ENCODE measurements around the gene PDLIM7. TPM values are rescaled to one million over a fixed set of nuclear protein-coding genes. Genes with fewer than 3 reads are reported as not detected.

PDLIM7 gene
- polyA plus RNA-seq, 1 experiment, result 195 TPM

- Histone ChIP-seq H3K9me3 (ENCODE audit: control insufficient read depth, insufficient read depth, low read length) (no peaks in the 10 kb centered on the region; the same call in 1 of the 2 replicates), H3K4me3 (ENCODE audit: low read depth, low read length) (no peak overlapping the region), H3K27me3 (ENCODE audit: control insufficient read depth, insufficient read depth, low read length) (no peaks in the 10 kb centered on the region), H3K27ac (ENCODE audit: low read depth, low read length) (peak overlapping the region; percentile 67)
- ChIA-PET POLR2A (interaction anchor here (1.0 kb wide), 1 partner anchor 22 kb away, joined by 4 read pairs; no protein-coding TSS in a partner anchor), CTCF (interaction anchor here (1.0 to 4.0 kb wide), 8 partner anchors 11 to 182 kb away, joined by 5 to 40 read pairs (median 8); partner anchors contain the start of gene DDX41)
- TF ChIP-seq CTCF (IDR thresholded peaks at IDR 0.05; ENCODE audit: low read depth, low read length), result no peak
- DNase-seq (ENCODE audit: low read depth, low spot score), result no peak
Observed at GRCh38 chr5:177499842-177500241, 2.4 kb upstream of the PDLIM7 start.

GRCh38 chr5:177498013-177498787, 796 bp upstream of the PDLIM7 start:
- Histone ChIP-seq H3K4me3 (ENCODE audit: low read depth, low read length) (peak overlapping the region; percentile 56), H3K27ac (ENCODE audit: low read depth, low read length) (no peak overlapping the region), H3K9me3 (ENCODE audit: control insufficient read depth, insufficient read depth, low read length) (no peaks in the 10 kb centered on the region; the same call in 1 of the 2 replicates), H3K27me3 (ENCODE audit: control insufficient read depth, insufficient read depth, low read length) (no peaks in the 10 kb centered on the region)
- no peak for DNase-seq (ENCODE audit: low read depth, low spot score)
- no peak for TF ChIP-seq CTCF (IDR thresholded peaks at IDR 0.05; ENCODE audit: low read depth, low read length)
- CTCF ChIA-PET, result interaction anchor here (1.4 to 2.4 kb wide), 2 partner anchors 41 to 94 kb away, joined by 4 to 8 read pairs; no protein-coding TSS in a partner anchor
- POLR2A ChIA-PET, result interaction anchor here (0.6 to 12.1 kb wide), 23 partner anchors 9 to 186 kb away, joined by 3 to 230 read pairs (median 4); partner anchors contain the start of genes B4GALT7, DBN1, DDX41 and FAM193B

- ChIA-PET POLR2A (interaction anchor here (0.9 to 12.1 kb wide), 20 partner anchors 10 to 118 kb away, joined by 3 to 230 read pairs (median 5); partner anchors contain the start of genes B4GALT7, DBN1, DDX41 and FAM193B), CTCF (interaction anchor here (0.6 to 2.4 kb wide), 4 partner anchors 40 to 140 kb away, joined by 4 to 10 read pairs (median 6); no protein-coding TSS in a partner anchor)
- peak; percentile 92 for DNase-seq (ENCODE audit: low read depth, low spot score)
Observed at GRCh38 chr5:177496727-177497291, 595 bp downstream of the PDLIM7 start.

GRCh38 chr5:177496070-177496726, 1.2 kb downstream of the PDLIM7 start:
- H3K27me3 ChIP-seq (ENCODE audit: control insufficient read depth, insufficient read depth, low read length), result no peaks in the 10 kb centered on the region
- H3K4me3 ChIP-seq (ENCODE audit: low read depth, low read length), result peak overlapping the region; percentile 95
- CTCF ChIA-PET, result interaction anchor here (0.9 to 2.4 kb wide), 4 partner anchors 39 to 92 kb away, joined by 3 to 13 read pairs (median 8); no protein-coding TSS in a partner anchor
- H3K9me3 ChIP-seq (ENCODE audit: control insufficient read depth, insufficient read depth, low read length), result no peaks in the 10 kb centered on the region; the same call in 1 of the 2 replicates
- H3K27ac ChIP-seq (ENCODE audit: low read depth, low read length), result peak overlapping the region; percentile 99
- DNase-seq (ENCODE audit: low read depth, low spot score), result no peak
- TF ChIP-seq CTCF (IDR thresholded peaks at IDR 0.05; ENCODE audit: low read depth, low read length), result peak; percentile 49
- POLR2A ChIA-PET, result interaction anchor here (0.6 to 12.1 kb wide), 16 partner anchors 8 to 106 kb away, joined by 3 to 230 read pairs (median 4); partner anchors contain the start of genes B4GALT7, DBN1, DDX41 and PRR7

More at GRCh38 chr5:177496727-177497291, 595 bp downstream of the PDLIM7 start:
- Histone ChIP-seq H3K27ac (ENCODE audit: low read depth, low read length) (peak overlapping the region; percentile 99), H3K4me3 (ENCODE audit: low read depth, low read length) (peak overlapping the region; percentile 95), H3K27me3 (ENCODE audit: control insufficient read depth, insufficient read depth, low read length) (no peaks in the 10 kb centered on the region), H3K9me3 (ENCODE audit: control insufficient read depth, insufficient read depth, low read length) (no peaks in the 10 kb centered on the region; the same call in 1 of the 2 replicates)
- no peak for TF ChIP-seq CTCF (IDR thresholded peaks at IDR 0.05; ENCODE audit: low read depth, low read length)

Measured in AG04450 (cell line).